ENCODE measurements around the gene PADI2.

DNA sequence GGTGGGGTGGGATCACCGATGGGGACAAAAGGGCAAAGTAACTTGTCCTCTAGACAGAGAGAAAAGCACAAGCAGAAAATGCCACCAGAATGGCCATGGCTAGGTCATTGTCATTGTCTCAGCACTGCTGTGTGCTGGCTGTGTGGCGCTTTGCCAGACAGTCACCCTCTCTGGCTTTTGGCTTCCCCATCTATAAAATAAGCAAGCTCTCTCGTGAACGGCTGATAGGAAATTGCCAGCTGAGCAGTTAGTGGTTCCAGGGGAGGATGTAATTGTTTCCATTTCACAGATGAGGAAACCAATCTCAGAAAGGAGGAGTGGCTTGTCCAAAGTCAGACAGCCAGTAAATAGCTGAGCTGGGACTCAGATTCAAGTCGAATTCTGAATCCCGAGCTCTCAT, 32.5 kb downstream of the PADI2 start:
- no peak for TF ChIP-seq CTCF (optimal IDR thresholded peaks at IDR 0.05 in 1 of 3, IDR thresholded peaks at IDR 0.05 in 1 of 3, conservative IDR thresholded peaks at IDR 0.05 in 1 of 3; ENCODE audit: extremely low read depth in 1 of 3, insufficient read depth in 2 of 3, low read length in 3 of 3)
- TF ChIP-seq EZH2 (IDR thresholded peaks at IDR 0.05; ENCODE audit: low read length) = no peak
